DMS79 treated with DMSO at 0.1 percent for 48 hours (cell line): Measurements from ENCODE around the gene MRPL45.

Experiments used
- DNase-seq: peaks from one replicate; lab custom pipeline; 2025; lab: John Stamatoyannopoulos, UW

MRPL45 gene

DNA sequence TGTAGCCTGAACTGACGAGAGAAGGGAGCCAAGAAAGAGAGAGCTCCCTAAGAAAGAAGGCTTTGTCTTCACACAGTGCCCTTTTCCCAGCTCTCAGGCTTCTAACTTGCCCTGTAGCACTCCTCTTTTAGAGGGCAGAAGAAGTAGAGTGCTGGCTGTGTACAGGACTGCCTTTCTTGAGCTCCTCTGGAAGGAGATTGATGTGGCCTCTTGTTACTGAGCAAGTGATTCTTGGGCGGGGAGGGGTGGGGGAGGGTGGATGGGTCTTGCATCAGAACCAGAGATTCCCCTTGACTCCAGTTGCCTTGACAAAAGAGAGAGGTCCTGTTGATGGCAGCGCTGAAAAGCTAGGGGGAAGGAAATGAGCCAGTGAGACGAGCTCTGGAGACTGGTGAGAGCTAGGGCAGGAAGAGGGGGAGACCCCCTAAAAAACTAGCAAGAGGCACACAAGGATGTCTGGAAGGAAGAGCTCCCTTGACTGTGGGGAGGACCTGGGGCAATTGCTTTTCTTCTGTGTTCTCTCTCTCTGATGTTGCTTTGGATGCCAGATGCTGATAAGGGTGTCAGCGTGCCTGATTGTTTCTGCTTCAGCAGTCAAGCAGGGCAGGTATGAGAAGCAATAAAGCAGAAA, 28.4 kb downstream of the MRPL45 start:
- peak; percentile 88 for DNase-seq

DNA sequence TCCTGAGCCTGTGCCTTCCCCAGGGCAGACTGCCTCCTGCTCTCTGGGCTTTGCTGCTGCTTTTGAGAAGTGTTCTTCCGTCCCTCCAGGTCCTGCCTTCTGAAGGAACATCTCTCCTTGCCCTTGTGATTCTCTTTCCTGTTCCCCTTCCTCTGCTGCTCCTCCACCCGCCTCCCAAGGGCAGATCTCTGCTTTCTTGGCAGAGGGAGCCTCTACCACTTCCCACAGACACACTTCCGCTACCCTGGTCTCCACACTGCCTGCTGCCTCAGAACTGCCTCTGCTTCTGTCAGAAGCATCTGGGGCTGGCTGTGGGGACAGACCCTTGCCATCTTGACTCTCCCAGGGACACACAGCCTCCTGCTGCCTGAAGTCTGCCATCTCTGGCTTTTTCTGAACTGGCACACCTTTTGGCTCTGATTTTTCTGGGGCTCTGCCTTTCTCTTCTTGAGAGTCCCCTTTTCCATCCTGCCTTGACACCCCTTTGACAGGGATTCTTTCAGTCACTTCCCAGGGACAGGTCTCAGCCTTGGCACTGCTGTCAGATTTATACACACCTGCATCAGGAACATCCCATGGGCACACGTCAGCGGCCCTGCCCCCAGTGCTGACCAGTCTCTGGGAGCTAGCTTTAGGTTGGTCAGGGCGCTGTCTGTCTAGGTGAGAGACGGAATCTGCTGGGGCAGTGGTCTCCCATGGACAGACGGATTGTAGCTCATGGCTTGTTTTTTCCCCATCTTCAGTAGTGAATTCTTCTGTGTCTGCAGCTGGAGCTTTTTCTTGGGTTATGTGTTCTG, 30.2 kb downstream of the MRPL45 start:
- no peak for DNase-seq

DNA sequence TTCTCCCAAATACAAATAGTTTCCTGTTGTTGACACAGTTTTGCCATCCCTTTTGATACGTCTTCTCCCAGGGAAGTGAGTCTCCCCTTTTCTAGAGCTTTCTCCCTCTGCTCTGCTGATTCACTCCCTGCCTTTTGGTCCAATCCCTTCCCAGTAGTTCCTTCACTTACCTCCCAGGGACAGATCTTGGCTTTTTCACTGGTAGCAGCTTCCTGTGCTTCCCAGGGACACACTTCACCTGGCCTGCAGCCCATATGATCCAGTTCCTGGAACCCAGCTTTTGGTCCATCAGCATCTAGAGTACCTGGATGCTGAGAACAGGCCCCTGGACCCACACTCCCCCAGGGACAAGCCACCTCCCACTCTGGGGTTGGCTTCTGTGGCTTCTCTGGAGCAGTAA, 31.0 kb downstream of the MRPL45 start:
- DNase-seq: no peak

DNA sequence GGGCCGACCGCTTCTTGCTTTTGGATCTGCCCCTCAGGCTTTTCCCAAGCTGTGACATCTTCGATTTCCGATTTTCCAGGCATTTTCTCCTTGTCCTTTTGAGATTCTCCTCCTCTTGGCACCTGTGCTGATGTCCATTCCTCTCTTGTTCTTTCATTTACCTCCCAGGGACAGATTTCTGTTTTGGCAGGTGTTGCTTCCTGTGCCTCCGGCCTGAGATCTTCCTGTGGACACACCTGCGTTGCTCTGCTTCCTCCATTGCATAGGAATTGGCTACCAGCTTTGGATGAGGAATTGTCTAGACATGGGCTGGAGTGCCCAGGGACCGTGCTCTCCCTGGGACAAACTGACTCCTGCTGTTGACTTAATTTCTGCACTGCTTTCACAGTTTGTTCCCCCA, 31.7 kb downstream of the MRPL45 start:
- DNase-seq: no peak

DNA sequence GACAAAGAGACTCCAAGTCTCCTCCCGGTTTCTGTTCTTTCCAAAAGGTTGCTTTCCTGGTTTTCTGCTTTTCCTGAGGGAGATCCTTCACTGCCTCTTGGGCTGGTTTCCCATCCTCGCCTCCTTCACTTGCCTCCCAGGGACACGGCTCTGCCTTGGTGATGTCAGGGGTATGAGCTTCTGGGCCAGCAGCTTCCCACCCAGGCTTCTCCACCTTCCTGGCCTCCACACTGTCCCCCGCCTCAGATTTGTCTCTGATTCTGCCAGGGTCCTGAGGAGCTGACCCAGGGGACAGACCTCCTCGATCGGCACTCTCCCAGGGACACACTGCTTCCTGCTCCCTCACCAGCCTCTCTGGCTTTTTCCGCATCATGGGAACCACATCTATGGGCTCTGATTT, 32.3 kb downstream of the MRPL45 start:
- DNase-seq: no peak

DNA sequence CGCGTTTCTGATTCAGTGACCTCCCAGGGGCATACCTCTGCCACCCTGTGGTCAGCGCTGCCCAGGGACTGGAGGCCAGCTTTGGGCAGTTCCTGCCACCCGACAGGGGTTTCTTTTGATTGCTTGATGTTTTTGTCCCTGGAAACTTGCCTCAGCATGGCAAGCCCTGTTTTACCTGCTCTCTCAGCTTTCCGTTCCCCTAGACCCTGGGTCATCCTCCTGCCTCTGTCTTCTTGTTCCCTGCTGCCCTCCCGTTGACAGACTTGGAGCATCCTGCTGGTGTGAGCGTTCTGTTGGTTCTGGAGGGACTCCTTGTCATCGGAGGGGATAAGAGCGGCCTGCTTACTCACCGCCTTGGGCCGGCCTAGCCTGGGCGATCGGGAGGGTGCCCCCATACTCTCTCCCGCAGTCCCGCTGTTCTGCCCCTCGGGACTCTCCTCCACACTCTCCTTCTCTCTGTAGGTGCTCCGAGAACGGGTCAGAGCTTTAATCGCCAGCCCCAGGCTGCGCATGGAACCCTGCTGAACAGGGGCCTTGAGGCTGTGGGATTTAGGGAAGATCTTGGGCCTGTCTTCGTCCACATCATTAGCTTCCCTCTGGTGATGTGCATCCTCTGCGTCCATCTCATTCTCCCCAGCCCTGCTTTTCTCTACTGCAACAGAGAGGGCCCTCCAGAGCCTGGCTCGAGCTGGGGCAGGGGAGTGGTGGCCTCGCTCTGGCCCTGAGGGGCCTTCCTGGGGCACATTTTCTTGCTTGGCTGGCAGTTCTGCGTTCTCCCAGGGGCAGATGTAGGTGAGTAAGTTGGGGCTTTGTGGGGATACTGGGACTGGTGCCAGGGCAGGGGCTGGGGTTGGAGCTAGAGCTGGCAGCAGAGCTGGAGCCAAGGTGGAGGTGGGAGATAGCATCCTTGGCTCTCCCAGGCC, 33.1 kb downstream of the MRPL45 start:
- no peak for DNase-seq

DNA sequence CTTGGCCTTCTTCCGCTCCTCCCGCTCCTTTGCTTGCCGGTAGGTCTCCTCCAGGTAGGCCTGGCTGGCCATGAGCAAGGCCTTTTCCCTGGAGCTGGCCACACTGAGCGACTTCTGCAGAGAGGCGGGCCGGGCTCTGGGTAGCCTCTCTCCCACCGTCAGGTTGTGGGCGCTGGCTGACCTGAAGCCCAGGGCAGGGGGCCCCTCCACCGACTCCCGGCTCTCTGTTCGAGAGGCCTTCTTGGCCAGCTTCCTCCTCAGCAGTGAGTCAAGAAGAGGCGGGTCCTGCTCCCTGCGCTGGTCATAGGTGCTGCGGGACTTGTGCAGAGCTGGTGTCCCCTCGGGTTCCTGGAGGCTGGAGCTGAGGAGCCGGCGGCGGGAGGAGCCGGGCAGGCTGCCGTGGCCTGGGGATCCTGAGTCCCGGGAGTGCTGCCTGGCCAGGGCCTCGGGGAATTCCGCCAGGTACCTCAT, 34.0 kb downstream of the MRPL45 start:
- no peak for DNase-seq

DNA sequence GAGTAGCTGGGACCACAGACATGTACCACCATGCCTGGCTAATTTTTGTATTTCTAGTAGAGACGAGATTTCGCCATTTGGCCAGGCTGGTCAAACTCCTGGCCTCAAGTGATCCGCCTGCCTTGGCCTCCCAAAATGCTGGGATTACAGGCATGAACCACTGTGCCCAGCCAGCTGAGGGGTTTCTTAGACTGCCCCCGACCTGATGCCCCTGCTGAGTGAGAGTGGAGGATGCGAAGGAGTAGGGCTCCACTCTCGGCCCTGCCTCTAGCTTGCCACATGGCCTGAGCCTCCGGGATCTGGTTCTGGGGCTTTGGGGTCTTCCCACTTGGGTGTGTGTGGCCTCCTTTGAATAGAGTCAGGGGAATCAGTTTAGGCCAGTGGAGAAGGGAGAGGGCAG, 35.8 kb downstream of the MRPL45 start:
- no peak for DNase-seq

DNA sequence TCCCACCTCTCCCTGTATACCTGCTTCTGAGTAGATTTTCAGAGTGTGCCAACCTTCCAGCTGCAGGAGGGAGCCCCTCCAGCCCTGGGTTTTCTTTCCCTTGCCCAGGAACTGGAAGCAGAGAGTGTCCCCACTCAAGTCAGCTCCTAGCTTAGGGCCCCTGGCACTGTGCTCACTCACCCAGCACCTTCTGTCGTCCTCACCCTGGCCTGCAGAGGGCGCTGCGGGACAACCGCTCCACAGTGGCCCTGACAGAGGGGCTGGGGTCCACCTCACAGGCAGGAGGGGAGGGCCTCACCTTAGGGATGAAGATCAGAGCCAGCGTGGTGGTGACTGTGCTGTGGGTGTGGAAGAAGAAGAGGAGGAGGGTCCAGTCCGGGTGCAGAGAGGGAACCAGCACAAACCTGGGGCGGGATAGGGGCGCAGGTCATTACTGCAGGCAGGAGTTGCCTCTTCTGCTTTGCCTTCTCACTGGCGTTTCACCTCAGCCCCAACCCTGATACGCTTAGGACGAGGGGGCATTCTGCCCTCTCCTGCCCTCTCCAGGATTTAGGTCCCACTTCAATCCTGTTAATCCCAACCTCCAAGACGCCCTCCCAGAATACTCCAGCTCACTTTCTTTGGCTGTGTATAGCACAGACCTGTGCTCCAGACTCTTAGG, 36.8 kb downstream of the MRPL45 start:
- no peak for DNase-seq

DNA sequence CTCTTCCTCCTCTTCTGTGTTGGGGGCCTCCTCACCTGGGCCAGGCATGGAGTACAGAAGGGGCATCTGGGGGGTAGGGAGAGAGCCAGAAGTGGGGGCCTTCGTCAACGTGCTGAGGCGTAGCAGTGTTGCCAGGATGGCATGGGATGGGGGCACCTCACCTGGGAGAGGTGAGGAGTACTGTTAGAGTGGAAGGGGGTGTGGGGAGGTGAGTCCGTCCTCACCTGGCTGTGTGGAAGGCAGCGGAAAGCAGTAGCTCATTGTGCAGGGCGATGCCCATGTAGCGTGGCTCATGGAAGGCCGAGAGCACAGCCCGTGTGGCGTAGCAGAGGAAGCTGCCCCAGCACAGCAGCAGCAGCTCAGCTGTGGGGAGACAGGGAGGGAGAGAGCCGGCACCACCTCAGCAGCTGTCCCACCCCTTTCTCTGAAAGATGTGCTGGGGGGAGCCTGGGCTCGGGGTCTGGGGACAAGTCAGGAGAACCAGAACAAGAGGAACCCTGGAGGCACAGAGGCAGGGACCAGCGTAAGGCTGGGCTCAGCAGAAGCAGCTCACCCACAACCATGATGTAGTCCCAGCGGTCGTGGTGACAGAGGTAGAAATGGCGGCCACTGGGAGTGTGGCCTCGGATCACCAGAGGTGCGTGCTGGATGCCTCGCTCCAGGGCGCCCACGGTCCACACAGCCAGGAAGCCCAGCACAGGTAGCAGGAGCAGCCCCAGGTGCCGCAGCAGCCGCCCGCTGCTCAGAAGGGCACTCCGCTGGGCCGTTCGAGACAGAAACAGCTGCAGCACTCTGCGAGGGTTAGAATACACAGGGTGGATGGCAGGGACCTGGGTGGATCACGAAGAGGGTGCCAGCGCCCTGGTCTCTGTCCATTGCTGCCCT, 37.8 kb downstream of the MRPL45 start:
- no peak for DNase-seq

DNA sequence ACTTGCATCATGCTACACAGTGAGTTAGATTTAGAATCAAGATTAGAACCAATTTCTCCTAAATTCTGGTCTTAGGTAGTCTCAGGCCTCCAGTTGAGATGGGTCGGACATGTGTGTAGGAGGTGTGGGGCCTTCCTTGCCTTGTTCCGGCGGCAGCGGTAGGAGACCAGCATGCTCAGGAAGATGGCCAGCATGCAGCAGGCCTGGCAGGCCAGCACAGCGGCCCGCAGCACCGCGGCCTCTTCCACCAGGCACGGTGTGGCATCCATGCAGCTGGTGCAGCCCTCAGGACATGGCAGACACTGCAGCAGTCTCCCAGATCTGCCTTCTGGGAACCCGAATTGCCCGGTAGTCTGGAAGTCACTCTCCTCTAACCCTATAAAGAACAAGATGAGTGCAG, 39.9 kb downstream of the MRPL45 start:
- no peak for DNase-seq

DNA sequence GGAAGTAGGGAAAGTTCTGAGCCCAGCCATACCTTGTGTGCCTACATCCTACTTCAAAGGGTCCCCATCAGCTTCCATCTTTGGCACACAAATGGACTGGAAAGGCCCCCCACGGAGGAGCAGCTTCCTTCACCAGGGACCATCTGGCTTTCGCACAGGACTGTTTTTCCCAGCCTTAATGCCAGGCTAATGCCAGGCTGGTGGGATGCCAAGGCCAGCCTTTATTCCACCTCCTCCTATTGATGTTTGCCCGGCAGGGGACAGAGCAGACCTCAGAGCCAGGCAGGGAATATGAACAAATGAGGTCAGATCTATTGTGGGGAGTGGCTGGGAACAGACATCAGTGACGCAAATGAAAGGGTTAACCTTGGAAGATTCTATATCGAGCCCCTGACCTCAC, 41.1 kb downstream of the MRPL45 start:
- no peak for DNase-seq

DNA sequence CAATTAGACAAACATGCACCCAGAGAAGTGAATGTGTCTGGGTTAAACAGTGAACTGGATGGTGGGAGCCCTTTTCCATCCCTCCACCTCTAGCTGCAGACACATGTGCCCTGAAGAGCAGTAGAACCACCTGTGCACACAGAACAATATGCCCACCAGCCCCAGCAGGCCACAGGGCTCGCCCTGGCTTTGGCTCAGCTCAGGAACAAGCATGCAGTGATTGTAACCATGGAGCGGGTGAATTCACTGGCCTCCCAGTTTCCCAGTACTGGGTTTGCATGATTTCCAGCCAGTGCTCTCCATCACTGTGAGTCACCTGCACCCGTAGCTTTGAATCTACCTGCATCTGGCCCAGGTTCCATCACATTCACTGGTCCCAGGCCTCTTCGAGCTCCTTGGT, 41.6 kb downstream of the MRPL45 start:
- DNase-seq: no peak

DNA sequence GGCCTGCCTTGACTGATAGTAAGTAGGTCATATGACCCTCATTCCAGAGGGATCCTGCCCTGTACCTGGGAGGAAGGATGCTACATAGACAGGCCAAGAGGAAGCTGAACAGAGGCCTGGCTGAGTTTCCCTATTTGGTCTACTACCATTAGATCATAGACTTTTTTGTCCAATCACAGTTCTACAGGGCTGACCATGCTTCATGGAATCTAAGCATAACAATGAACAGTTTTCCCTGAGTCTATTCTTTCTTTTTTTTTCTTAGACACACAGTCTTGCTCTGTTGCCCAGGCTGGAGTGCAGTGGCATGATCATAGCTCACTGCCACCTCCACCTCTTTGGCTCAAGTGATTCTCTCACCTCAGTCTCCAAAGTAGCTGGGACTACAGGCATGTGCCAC, 42.9 kb downstream of the MRPL45 start:
- no peak for DNase-seq

DNA sequence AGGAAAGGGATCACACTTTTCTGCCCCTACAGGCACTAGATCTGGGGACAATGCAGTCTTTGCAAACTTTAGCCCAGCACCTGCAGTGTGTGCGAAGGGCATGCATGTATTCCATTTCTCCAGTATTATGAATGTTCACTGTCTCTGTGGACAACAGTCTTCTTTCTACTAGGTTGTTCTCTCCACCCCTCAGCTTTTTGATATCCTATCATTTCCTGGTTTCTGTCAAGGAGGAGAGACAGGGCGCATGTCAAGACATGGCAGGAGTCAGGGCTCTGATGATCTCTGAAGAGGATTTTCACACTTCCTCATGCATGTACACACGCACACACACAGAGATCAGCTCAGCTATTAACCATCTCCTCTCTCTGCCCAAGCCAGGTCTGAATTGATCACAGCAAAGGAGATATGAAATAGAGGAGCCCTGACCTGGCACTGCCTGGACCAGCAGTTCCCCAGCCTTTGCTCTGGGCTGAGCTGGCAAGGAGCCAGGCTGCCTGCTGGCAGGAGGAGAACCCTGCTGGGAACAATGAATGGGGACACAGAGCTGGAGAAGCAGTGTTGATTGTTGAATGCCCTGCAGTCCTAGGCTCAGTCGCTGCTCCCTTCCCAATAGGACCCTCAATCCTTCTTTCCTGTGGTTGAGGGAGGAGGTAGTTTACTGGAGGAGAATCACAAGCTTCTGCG, 44.2 kb downstream of the MRPL45 start:
- peak; percentile 93 for DNase-seq

DNA sequence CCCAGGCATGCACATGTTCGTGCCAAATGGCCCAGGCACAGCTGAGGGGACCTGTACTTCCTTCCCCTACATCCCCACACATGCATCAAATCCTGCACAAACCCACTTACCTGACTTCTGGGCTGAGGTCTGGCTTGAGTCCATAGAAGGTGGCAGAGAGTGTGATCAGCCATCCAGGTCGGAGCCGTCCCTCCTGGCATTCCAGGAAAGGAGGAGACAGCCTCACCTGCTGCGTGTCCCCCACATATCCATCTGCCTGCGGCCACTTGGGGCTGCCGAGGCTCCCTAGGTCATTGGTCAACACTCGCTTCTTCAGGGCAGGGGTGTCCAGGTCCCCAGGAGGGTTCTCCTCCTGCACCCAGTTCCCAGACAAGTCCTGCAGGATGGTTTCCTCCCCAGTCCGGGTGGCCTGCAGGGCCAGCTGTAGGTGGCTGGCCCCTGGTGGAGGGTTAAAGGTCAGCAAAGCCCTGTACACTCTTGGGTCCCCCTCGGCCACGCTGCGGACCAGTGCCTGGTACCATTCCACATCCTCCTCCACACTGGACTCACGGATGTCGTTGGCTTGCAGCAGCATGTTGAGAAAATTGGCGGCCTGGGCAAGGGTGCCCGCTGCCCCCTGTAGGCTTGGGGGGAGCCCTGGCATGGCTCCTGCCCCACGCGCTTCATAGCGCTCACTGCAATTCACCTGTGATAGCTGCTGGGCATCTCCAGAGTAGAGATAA, 46.1 kb downstream of the MRPL45 start:
- DNase-seq: no peak

DNA sequence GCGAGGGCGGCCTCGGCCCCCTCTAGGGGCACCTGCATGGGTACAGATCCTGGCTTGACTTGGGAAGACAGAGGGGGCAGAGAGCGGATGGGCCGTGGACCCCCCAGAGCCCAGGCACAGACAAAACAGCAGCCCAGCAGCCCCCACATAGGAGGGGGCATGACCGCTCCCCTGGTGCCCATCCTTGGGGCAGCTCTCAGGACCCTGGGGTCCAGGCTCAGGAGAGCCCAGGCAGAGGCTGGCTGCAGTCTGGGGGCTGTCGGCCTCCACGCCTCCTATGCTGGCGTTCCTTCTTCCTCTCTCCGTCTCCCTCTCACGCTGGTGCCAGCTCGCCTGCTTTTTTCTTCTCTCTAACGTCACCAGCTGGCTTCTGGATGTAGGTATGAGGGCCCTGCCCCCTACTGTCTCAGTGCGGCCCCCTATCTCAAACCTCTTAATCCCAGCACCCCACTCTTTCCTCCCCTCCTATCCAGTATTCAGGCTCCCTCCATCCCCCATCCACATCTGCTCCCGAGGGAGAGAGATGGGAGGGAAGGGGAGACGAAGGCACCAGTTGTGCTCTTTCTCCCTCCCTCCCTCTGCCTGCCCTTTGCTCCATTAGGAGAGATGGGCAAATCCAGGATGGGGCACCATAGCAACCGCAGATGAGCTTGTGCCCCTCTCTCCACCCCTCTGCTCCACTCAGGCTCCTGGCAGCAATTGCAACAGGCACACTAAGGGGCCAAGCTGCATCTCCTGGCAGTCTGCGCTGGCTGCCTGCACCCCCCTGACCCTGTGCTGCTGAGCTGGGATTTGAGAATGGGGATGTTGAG, 46.8 kb downstream of the MRPL45 start, which contains the start of gene GPR179:
Gene GPR179, minus strand, starts transcription at position 349 of the 812 bp plus-strand sequence. Its CDS starts 167 bp downstream, at position 182.
- DNase-seq: no peak

DNA sequence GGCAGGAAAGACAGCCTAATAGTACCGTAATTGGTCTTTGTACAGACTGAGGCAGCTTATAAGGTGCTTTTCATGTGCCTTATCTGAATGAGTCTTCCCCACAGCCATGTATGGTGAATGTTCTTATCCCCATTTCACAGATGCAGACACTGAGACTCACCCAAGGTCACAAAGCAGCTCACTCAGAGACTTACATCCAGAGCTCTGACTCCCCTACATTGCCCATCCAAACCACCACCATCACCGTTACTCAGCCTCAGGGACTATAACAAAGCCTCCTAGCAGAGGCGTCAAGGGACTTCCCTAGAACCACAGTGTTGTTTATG, 47.4 kb downstream of the MRPL45 start:
- no peak for DNase-seq

DNA sequence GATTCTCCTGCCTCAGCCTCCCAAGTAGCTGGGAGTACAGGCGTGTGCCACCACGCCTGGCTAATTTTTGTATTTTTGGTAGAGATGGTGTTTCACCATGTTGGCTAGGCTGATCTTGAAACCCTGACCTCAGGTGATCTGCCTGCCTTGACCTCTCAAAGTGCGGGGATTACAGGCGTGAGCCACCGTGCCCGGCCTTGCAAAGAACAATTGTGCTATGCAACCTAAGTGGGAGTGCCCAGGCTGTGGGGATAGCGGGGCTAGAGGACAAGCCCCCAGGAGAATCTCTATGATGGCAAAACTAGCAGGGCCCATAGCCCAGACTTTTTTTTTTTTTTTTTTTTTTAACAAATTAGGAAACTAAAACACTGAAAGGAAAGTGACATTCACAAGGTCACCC, 48.8 kb downstream of the MRPL45 start:
- DNase-seq: no peak
